HCT116 (cell line): ENCODE measurements around the gene RASGEF1B. TPM values are rescaled to one million over a fixed set of nuclear protein-coding genes. Genes with fewer than 3 reads are reported as not detected.

Experiments
- ATAC-seq: fragments of 200-7000 bp; cut with Tn5 transposase; 2 replicates; pipeline ENCODE4 v1.9.1; 2020; ENCODE audit warnings: mild to moderate bottlenecking, moderate library complexity
- BruUV-seq: library from RNA; stranded (reverse); fragments of 400-500 nt; replicated peaks from 2 replicates; lab custom pipeline; 2021; lab: Mats Ljungman, UMichigan
- CTCF ChIA-PET: fragments of 300-600 bp; sonication (Branson Sonifier 250); formaldehyde crosslinking; loops from one replicate; lab custom pipeline; 2021; ENCODE audit warnings: antibody characterized with exemption; lab: Charles Lee
- POLR2A ChIA-PET: fragments of 300-600, 350-600 bp; sonication (Branson Sonifier 250); formaldehyde crosslinking; loops from one replicate; lab custom pipeline; 2021; ENCODE audit warnings: antibody characterized with exemption; lab: Charles Lee
- RAD21 ChIA-PET, 2 experiments: fragments of 300-600 bp; sonication (Branson Sonifier 250); formaldehyde crosslinking; loops; one replicate each; lab custom pipeline; 2023; ENCODE audit warnings: low total read pairs in 2 of 2; ENCODE audit not compliant: uncharacterized antibody in 2 of 2, unreplicated experiment in 2 of 2, low non-redundant PET in 1 of 2; lab: Charles Lee
- DNase-seq: peaks from one replicate; pipeline ENCODE4 v3.0.0-alpha.2; 2010; ENCODE audit warnings: low read depth, low spot score
- H2AFZ ChIP-seq: fragments of 200-600 bp; shearing (Covaris generic), sonication (generic); 2 replicates; pipeline ENCODE4 v1.6.1; 2017; ENCODE audit warnings: low read depth, mixed run types, mixed read lengths, antibody characterized with exemption, low read length; ENCODE audit not compliant: poor library complexity, severe bottlenecking
- H3K27ac ChIP-seq: 2 replicates; pipeline ENCODE4 v1.5.1; 2012; ENCODE audit warnings: low read depth, low read length
- H3K27me3 ChIP-seq: fragments of 200-600 bp; sonication (generic); 2 replicates; pipeline ENCODE4 v1.6.1; 2016; ENCODE audit warnings: mixed run types, low read length, mixed read lengths; ENCODE audit not compliant: insufficient read depth
- H3K36me3 ChIP-seq, 2 experiments: fragments of 200-500 bp in 1 of 2; fragments of 200-600 bp in 1 of 2; sonication (Bioruptor generic) in 1 of 2; sonication (generic) in 1 of 2; 2 replicates each; pipeline versions ENCODE4 v1.5.1 to v1.6.1; 2014 to 2016; ENCODE audit warnings: low read length in 2 of 2, inconsistent platforms in 1 of 2, mixed read lengths in 1 of 2, mixed run types in 1 of 2; ENCODE audit not compliant: insufficient read depth in 2 of 2, control insufficient read depth in 1 of 2
- H3K4me1 ChIP-seq, 2 experiments: fragments of 200-600 bp in 1 of 2; sonication (generic) in 1 of 2; 2 replicates each; pipeline versions ENCODE4 v1.5.1 to v1.6.1; 2012 to 2017; ENCODE audit warnings: low read length in 2 of 2, inconsistent platforms in 1 of 2, mild to moderate bottlenecking in 1 of 2, mixed read lengths in 1 of 2, mixed run types in 1 of 2, moderate library complexity in 1 of 2; ENCODE audit not compliant: insufficient read depth in 2 of 2, control insufficient read depth in 1 of 2
- H3K4me2 ChIP-seq: fragments of 200-600 bp; sonication (generic); 2 replicates; pipeline ENCODE4 v1.6.1; 2017; ENCODE audit warnings: mixed run types, low read length, mixed read lengths
- H3K4me3 ChIP-seq, 2 experiments: fragments of 200-600 bp in 1 of 2; sonication (generic) in 1 of 2; replicated peaks in 1 of 2; 2 replicates each; pipeline ENCODE4 v1.5.1; 2011 to 2016; ENCODE audit warnings: low read length in 2 of 2, control low read depth in 1 of 2, low read depth in 1 of 2, mild to moderate bottlenecking in 1 of 2, mixed read lengths in 1 of 2, mixed run types in 1 of 2
- H3K79me2 ChIP-seq: fragments of 200-600 bp; sonication (generic); 2 replicates; pipeline ENCODE4 v1.6.1; 2017; ENCODE audit warnings: mild to moderate bottlenecking, mixed run types, low read length, moderate library complexity, mixed read lengths; ENCODE audit not compliant: insufficient read depth
- H3K9ac ChIP-seq: fragments of 200-600 bp; sonication (generic); 2 replicates; pipeline ENCODE4 v1.6.1; 2016; ENCODE audit warnings: low read length, mixed read lengths
- H3K9me2 ChIP-seq: fragments of 200-600 bp; sonication (generic), shearing (Covaris generic); 2 replicates; pipeline ENCODE4 v1.6.1; 2017; ENCODE audit warnings: mixed run types, mild to moderate bottlenecking, moderate library complexity; ENCODE audit not compliant: insufficient read depth
- H3K9me3 ChIP-seq, 2 experiments: fragments of 200-500 bp in 1 of 2; fragments of 200-600 bp in 1 of 2; sonication (Bioruptor generic) in 1 of 2; sonication (generic) in 1 of 2; 2 replicates each; pipeline ENCODE4 v1.6.1; 2014 to 2017; ENCODE audit warnings: low read length in 2 of 2, mixed read lengths in 2 of 2, inconsistent platforms in 1 of 2, low read depth in 1 of 2, mild to moderate bottlenecking in 1 of 2, mixed run types in 1 of 2, moderate library complexity in 1 of 2; ENCODE audit not compliant: control insufficient read depth in 1 of 2, insufficient read depth in 1 of 2
- H4K20me1 ChIP-seq: fragments of 200-600 bp; sonication (generic), shearing (Covaris generic); 2 replicates; pipeline ENCODE4 v1.6.1; 2017; ENCODE audit warnings: mixed run types, mild to moderate bottlenecking, moderate library complexity; ENCODE audit not compliant: insufficient read depth
- EZH2phosphoT487 ChIP-seq: fragments of 200-600 bp; IDR thresholded peaks from 2 replicates; pipeline ENCODE4 v1.6.1; 2018; ENCODE audit warnings: antibody characterized with exemption, borderline replicate concordance
- FOSL1 ChIP-seq: IDR thresholded peaks from 2 replicates; pipeline ENCODE4 v1.6.1; 2012; ENCODE audit warnings: low read depth
- POLR2A ChIP-seq: IDR thresholded peaks from 2 replicates; pipeline ENCODE4 v1.7.0; 2011; ENCODE audit warnings: borderline replicate concordance; ENCODE audit not compliant: insufficient read depth, insufficient read length; ENCODE audit errors: extremely low read depth
- REST ChIP-seq: IDR thresholded peaks from 2 replicates; pipeline ENCODE4 v1.6.1; 2012; ENCODE audit warnings: low read depth
- SIN3A ChIP-seq: IDR thresholded peaks from 2 replicates; pipeline ENCODE4 v1.6.1; 2012; ENCODE audit warnings: low read depth
- YY1 ChIP-seq: IDR thresholded peaks from 2 replicates; pipeline ENCODE4 v1.6.1; 2011; ENCODE audit warnings: low read length, low read depth, moderate library complexity, mild to moderate bottlenecking; ENCODE audit not compliant: insufficient replicate concordance; ENCODE audit errors: extremely low read depth
- ZFX ChIP-seq: fragments of 450-650 bp; IDR thresholded peaks from 2 replicates; pipeline ENCODE4 v1.6.1; 2017
- intact Hi-C: fragments of 100-400 bp; cut with micrococcal nuclease; formaldehyde crosslinking; loops from 2 replicates; pipeline ENCODE4 v1.10.0; 2022
- total RNA-seq: library from RNA; stranded (reverse); gene quantifications from one replicate; pipeline ENCODE4 v1.2.1, GENCODE V29; 2021; ENCODE audit not compliant: unreplicated experiment
- TF ChIP-seq, protein P1 (sequence below): IDR thresholded peaks from 2 replicates; pipeline ENCODE4 v1.6.1; 2011; ENCODE audit warnings: mild to moderate bottlenecking, low read length, moderate library complexity; ENCODE audit not compliant: insufficient replicate concordance; ENCODE audit errors: extremely low read depth
- TF ChIP-seq, protein P2 (sequence below): IDR thresholded peaks from 2 replicates; pipeline ENCODE4 v1.6.1; 2012
- TF ChIP-seq, protein P3 (sequence below), 3 experiments: fragments of 200-600 bp in 1 of 3; sonication (generic) in 1 of 3; IDR thresholded peaks in 2 of 3; conservative IDR thresholded peaks in 1 of 3; 2 replicates each; pipeline ENCODE4 v1.5.1; 2012 to 2017; ENCODE audit warnings: low read depth in 2 of 3, low read length in 2 of 3, antibody characterized with exemption in 1 of 3, borderline replicate concordance in 1 of 3, control low read depth in 1 of 3, mild to moderate bottlenecking in 1 of 3, mixed read lengths in 1 of 3, mixed run types in 1 of 3, moderate library complexity in 1 of 3; ENCODE audit not compliant: insufficient read depth in 1 of 3

The RASGEF1B gene
- total RNA-seq, 1 experiment from 2014 or later = 0.25 TPM

- DNase-seq = no peak
These were observed 30.8 kb downstream of the RASGEF1B start for GRCh38 chr4:81440949-81441348.

More at GRCh38 chr4:81440949-81441348, 30.8 kb downstream of the RASGEF1B start:
- BruUV-seq = no TSS peak
- no peaks in the 10 kb centered on the region for H3K79me2 ChIP-seq
- ChIA-PET POLR2A (no interaction called here), RAD21 (no interaction called here), CTCF (no interaction called here)
- no peaks in the 10 kb centered on the region for H3K4me1 ChIP-seq
- no peak overlapping the region for H3K4me2 ChIP-seq
- intact Hi-C loops = no loop called here
- no peak overlapping the region for H3K9ac ChIP-seq
- H2AFZ ChIP-seq = no peak overlapping the region
- no peaks in the 10 kb centered on the region for H3K36me3 ChIP-seq
- no peak overlapping the region for H3K4me3 ChIP-seq
- peaks cover 13% of the 10 kb centered on the region for H3K27me3 ChIP-seq
- H4K20me1 ChIP-seq = no peaks in the 10 kb centered on the region
- H3K27ac ChIP-seq = no peak overlapping the region
- H3K9me2 ChIP-seq = no peaks in the 10 kb centered on the region
- no peaks in the 10 kb centered on the region for H3K9me3 ChIP-seq
- ATAC-seq = no peak
- TF ChIP-seq, protein P1, sequence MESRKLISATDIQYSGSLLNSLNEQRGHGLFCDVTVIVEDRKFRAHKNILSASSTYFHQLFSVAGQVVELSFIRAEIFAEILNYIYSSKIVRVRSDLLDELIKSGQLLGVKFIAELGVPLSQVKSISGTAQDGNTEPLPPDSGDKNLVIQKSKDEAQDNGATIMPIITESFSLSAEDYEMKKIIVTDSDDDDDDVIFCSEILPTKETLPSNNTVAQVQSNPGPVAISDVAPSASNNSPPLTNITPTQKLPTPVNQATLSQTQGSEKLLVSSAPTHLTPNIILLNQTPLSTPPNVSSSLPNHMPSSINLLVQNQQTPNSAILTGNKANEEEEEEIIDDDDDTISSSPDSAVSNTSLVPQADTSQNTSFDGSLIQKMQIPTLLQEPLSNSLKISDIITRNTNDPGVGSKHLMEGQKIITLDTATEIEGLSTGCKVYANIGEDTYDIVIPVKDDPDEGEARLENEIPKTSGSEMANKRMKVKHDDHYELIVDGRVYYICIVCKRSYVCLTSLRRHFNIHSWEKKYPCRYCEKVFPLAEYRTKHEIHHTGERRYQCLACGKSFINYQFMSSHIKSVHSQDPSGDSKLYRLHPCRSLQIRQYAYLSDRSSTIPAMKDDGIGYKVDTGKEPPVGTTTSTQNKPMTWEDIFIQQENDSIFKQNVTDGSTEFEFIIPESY = no peak
- TF ChIP-seq SIN3A = no peak
- TF ChIP-seq, protein P2, sequence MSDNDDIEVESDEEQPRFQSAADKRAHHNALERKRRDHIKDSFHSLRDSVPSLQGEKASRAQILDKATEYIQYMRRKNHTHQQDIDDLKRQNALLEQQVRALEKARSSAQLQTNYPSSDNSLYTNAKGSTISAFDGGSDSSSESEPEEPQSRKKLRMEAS = no peak
- TF ChIP-seq ZFX = no peak
- TF ChIP-seq FOSL1 = no peak
- TF ChIP-seq REST = no peak
- no peak for TF ChIP-seq EZH2phosphoT487
- TF ChIP-seq POLR2A = no peak
- TF ChIP-seq, protein P3, sequence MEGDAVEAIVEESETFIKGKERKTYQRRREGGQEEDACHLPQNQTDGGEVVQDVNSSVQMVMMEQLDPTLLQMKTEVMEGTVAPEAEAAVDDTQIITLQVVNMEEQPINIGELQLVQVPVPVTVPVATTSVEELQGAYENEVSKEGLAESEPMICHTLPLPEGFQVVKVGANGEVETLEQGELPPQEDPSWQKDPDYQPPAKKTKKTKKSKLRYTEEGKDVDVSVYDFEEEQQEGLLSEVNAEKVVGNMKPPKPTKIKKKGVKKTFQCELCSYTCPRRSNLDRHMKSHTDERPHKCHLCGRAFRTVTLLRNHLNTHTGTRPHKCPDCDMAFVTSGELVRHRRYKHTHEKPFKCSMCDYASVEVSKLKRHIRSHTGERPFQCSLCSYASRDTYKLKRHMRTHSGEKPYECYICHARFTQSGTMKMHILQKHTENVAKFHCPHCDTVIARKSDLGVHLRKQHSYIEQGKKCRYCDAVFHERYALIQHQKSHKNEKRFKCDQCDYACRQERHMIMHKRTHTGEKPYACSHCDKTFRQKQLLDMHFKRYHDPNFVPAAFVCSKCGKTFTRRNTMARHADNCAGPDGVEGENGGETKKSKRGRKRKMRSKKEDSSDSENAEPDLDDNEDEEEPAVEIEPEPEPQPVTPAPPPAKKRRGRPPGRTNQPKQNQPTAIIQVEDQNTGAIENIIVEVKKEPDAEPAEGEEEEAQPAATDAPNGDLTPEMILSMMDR (IDR thresholded peaks at IDR 0.05 in 2 of 3, conservative IDR thresholded peaks at IDR 0.05 in 1 of 3; ENCODE audit: borderline replicate concordance in 1 of 3, insufficient read depth in 1 of 3, low read depth in 2 of 3, low read length in 2 of 3) = no peak
- TF ChIP-seq YY1 = no peak
